Mucosa of stomach (tissue), 1 donor: ENCODE data around the gene NKAIN2.
"Not testable (repeated sequence)": the region's sequence is repeated elsewhere in the genome, so short reads cannot be mapped to it uniquely, and the experiment has no call there.

ENCODE experiments used
- H3K27me3 ChIP-seq: one replicate; pipeline ENCODE4 v1.7.0; 2013; ENCODE audit warnings: mild to moderate bottlenecking, low read length; ENCODE audit not compliant: control insufficient read depth, insufficient read depth
- H3K36me3 ChIP-seq: one replicate; pipeline ENCODE4 v1.7.0; 2013; ENCODE audit warnings: low read length; ENCODE audit not compliant: control insufficient read depth, insufficient read depth
- H3K4me1 ChIP-seq: one replicate; pipeline ENCODE4 v1.7.0; 2013; ENCODE audit warnings: mild to moderate bottlenecking, low read length; ENCODE audit not compliant: control insufficient read depth, insufficient read depth
- H3K4me3 ChIP-seq: one replicate; pipeline ENCODE4 v1.7.0; 2013; ENCODE audit warnings: low read length
- H3K9ac ChIP-seq: one replicate; pipeline ENCODE4 v1.7.0; 2013; ENCODE audit warnings: mild to moderate bottlenecking, low read length, moderate library complexity
- H3K9me3 ChIP-seq: one replicate; pipeline ENCODE4 v1.7.0; 2013; ENCODE audit warnings: mild to moderate bottlenecking, low read length, moderate library complexity; ENCODE audit not compliant: control insufficient read depth
- donor health status: Pancreatic carcinoma.

Gene NKAIN2

DNA sequence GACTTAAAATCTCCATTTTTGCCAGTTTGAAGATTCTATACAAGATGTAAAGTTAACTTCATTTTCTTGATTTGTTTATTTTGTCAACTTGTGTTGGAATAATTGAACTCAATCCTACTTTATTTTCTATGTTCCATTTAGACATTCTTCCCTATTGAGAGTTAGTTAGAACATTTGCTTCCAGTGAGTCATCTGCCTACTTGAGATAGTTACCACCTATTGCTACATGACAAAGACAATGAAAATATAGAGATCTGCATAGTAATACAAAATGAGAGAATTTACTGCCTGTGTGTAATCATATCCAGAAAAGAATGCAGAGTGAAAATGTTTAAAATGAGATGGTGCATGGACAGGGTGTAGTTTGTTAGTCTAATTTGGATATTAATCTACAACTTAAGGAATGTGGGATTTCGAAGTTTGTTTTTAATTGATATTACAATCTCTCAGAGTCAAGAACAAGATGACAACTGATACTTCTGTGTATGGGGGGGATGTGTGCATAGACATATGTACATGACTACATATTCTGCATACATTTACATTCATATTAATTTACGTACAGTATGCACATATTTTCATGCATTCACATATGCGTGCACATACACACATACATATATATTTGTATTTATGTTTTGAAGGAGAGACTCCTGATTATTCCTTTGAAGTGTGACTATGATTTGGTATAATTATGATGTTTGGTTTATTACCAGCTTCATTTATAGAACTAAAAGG is 420.1 kb downstream of the NKAIN2 start:
- H3K4me1 ChIP-seq = no peaks in the 10 kb centered on the region
- no peaks in the 10 kb centered on the region for H3K36me3 ChIP-seq
- H3K9ac ChIP-seq = no peak overlapping the region
- H3K9me3 ChIP-seq = no peaks in the 10 kb centered on the region
- H3K4me3 ChIP-seq = no peak overlapping the region
- H3K27me3 ChIP-seq = no peaks in the 10 kb centered on the region

DNA sequence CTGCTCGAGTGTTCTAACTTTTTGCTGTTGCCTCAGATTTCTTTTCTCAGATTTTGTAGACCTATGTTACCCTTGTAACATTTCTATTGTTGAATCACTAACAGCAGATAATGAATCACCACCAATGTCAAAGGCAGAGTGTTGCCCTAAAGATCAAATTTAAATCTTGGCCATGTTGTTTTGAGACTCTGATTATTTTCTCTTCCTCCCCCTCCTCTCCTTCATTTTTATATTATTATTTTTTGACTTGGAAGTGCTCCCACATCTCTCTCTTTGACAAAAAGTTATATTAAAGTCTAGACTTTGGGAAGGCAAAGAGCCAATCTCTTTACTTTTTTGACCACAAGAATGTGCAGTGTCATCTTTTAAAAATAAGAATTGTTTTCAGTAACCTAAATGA is 422.7 kb downstream of the NKAIN2 start:
- no peaks in the 10 kb centered on the region for H3K4me1 ChIP-seq
- no peaks in the 10 kb centered on the region for H3K9me3 ChIP-seq
- no peaks in the 10 kb centered on the region for H3K27me3 ChIP-seq
- H3K36me3 ChIP-seq = no peaks in the 10 kb centered on the region
- H3K4me3 ChIP-seq = no peak overlapping the region
- H3K9ac ChIP-seq = no peak overlapping the region

GRCh38 chr6:124233221-124233620 is 429.6 kb downstream of the NKAIN2 start:
- no peaks in the 10 kb centered on the region for H3K4me1 ChIP-seq
- H3K9ac ChIP-seq = no peak overlapping the region
- no peaks in the 10 kb centered on the region for H3K36me3 ChIP-seq
- no peaks in the 10 kb centered on the region for H3K9me3 ChIP-seq
- H3K27me3 ChIP-seq = no peaks in the 10 kb centered on the region
- H3K4me3 ChIP-seq = no peak overlapping the region

- no peak overlapping the region for H3K9ac ChIP-seq
- no peak overlapping the region for H3K4me3 ChIP-seq
- no peaks in the 10 kb centered on the region for H3K9me3 ChIP-seq
- no peaks in the 10 kb centered on the region for H3K27me3 ChIP-seq
- no peaks in the 10 kb centered on the region for H3K4me1 ChIP-seq
- no peaks in the 10 kb centered on the region for H3K36me3 ChIP-seq
Measured at GRCh38 chr6:124234801-124235200, 431.1 kb downstream of the NKAIN2 start.

DNA sequence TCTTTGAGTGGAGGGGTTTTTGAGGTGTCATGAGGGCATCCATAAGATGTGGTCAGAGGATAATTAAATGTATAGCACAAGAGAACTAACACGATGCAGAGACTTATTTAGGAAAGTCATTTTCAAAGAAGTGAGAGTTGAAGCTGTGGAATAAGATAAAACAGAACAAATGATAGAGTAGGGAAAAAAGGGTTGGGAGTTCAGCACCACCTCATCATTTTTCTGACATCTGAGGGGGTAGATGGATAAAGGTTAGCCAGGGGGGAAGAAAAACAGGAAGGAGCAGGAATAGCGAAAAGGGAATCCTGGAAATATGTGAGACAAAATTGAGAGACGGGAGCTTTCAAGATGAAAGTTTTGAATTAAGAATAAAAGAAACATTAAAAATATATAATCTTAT is 434.2 kb downstream of the NKAIN2 start:
- Histone ChIP-seq H3K4me1 (no peaks in the 10 kb centered on the region), H3K36me3 (no peaks in the 10 kb centered on the region), H3K27me3 (no peaks in the 10 kb centered on the region), H3K9ac (no peak overlapping the region), H3K4me3 (no peak overlapping the region), H3K9me3 (no peaks in the 10 kb centered on the region)

- not testable (repeated sequence) for H3K4me3 ChIP-seq, H3K27me3 ChIP-seq, H3K9ac ChIP-seq
Measured at GRCh38 chr6:124238408-124238807, 434.7 kb downstream of the NKAIN2 start.

GRCh38 chr6:124254941-124255685 is 451.4 kb downstream of the NKAIN2 start:
- no peak overlapping the region for H3K9ac ChIP-seq
- no peaks in the 10 kb centered on the region for H3K36me3 ChIP-seq
- no peaks in the 10 kb centered on the region for H3K4me1 ChIP-seq
- no peaks in the 10 kb centered on the region for H3K9me3 ChIP-seq
- H3K27me3 ChIP-seq = no peaks in the 10 kb centered on the region
- H3K4me3 ChIP-seq = no peak overlapping the region

More at GRCh38 chr6:124238408-124238807, 434.7 kb downstream of the NKAIN2 start:
- not testable (repeated sequence) for H3K4me1 ChIP-seq, H3K9me3 ChIP-seq, H3K36me3 ChIP-seq

DNA sequence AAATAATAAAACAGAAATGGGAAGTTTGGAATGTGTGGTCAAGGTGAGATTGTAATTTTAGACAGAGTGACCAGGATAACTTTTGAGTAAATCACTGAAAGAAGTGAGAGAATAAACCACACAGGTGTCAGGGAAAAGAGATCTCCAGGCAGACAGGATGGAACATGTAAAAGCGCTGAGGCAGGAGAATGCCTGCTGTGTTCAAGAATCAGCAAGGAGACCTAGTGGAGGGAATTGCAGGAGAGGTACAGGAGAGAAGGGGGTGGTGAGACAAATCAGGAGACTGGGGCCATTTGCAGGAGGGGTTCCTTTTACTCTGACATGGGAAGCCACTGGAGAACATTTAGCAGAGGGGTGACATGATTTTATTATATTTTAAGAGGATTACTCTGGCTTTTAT is 456.7 kb downstream of the NKAIN2 start:
- H3K36me3 ChIP-seq = no peaks in the 10 kb centered on the region
- H3K4me3 ChIP-seq = no peak overlapping the region
- no peaks in the 10 kb centered on the region for H3K4me1 ChIP-seq
- no peaks in the 10 kb centered on the region for H3K9me3 ChIP-seq
- H3K27me3 ChIP-seq = no peaks in the 10 kb centered on the region
- H3K9ac ChIP-seq = no peak overlapping the region

- no peak overlapping the region for H3K9ac ChIP-seq
- no peaks in the 10 kb centered on the region for H3K27me3 ChIP-seq
- no peaks in the 10 kb centered on the region for H3K9me3 ChIP-seq
- H3K36me3 ChIP-seq = no peaks in the 10 kb centered on the region
- H3K4me1 ChIP-seq = no peaks in the 10 kb centered on the region
- H3K4me3 ChIP-seq = no peak overlapping the region
Measured at GRCh38 chr6:124269733-124270132, 466.1 kb downstream of the NKAIN2 start.

GRCh38 chr6:124273701-124274100 is 470.0 kb downstream of the NKAIN2 start:
- H3K9ac ChIP-seq = no peak overlapping the region
- no peaks in the 10 kb centered on the region for H3K9me3 ChIP-seq
- H3K4me3 ChIP-seq = no peak overlapping the region
- no peaks in the 10 kb centered on the region for H3K36me3 ChIP-seq
- no peaks in the 10 kb centered on the region for H3K4me1 ChIP-seq
- no peaks in the 10 kb centered on the region for H3K27me3 ChIP-seq

DNA sequence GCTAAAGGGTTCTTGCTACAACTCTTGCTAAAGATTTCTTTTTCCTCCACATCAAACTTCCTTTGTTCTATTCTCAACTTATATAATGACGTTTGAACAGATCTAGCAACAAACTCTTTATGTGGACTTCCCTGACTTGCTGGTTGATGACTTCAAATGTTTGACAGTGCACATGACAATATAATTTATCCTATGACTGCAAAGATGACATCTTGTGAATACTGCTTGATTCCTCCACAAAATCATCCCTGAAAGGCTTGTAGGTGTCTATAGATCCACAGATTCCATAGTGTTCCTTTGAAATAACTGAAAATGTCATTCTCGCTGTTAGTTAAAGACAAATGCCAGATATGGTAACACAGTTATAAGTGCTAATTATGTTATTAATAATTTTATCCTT is 478.9 kb downstream of the NKAIN2 start:
- H3K9ac ChIP-seq = no peak overlapping the region
- H3K4me3 ChIP-seq = no peak overlapping the region
- H3K36me3 ChIP-seq = no peaks in the 10 kb centered on the region
- H3K27me3 ChIP-seq = no peaks in the 10 kb centered on the region
- H3K9me3 ChIP-seq = no peaks in the 10 kb centered on the region
- no peaks in the 10 kb centered on the region for H3K4me1 ChIP-seq

DNA sequence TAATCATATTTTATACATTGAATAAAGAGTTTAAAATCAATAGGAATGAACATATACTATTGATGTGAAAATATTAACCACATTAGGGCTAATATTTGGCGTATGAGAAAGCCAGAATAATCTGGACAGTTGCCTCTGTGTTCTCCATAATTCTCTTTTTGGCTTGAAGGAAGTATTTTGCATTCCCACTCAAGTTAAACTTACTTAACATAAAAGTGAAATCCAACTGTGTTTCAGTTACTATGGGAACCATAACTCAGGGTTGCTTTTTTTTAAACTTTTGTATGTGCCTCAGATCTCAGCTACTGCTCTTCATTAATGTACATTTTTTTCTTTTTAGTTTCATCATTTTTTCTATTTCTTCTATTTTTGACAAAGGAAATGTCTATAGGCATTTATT is 479.8 kb downstream of the NKAIN2 start:
- no peak overlapping the region for H3K4me3 ChIP-seq

More for the DNA sequence above, 479.8 kb downstream of the NKAIN2 start:
- Histone ChIP-seq H3K27me3 (no peaks in the 10 kb centered on the region), H3K36me3 (no peaks in the 10 kb centered on the region), H3K4me1 (no peaks in the 10 kb centered on the region), H3K9me3 (no peaks in the 10 kb centered on the region), H3K9ac (no peak overlapping the region)
